ENCODE results near the gene ZBTB20. TPM values are rescaled to one million over a fixed set of nuclear protein-coding genes. Genes with fewer than 3 reads are reported as not detected.
A peak's percentile ranks its signal among the peaks of the same experiment; 100 is the strongest.

Gene ZBTB20
- total and polyA plus RNA-seq, 8 donors, result 0.15 to 149 (median 38.5) TPM

DNA sequence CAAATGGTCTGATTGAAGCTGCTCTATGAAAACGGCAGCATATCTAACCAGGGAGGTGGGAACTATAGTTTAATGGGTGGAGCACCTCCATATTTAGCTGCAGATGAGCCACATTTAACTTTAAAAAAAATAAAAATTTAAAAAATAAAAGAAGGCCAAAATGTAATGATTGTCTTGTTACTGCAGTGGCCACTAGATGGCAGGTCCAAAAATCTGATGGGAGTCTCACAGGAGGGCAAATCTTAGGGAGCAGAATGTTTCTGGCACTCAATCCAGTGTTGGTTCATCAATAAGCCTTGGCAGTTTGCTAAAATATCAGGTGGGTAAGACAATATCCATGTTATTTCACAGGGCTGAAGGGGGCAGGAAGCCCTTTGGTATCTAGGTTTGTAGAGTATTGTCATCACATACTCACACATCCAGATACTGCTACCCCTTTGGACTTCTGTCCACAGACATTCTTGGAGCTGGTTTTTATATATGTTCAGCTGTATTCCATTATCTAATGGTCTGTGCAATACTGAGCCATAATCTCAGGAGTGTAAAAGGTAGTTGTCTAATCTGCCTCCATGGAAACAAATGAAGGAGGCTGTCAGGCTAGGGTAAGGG is 619.9 kb downstream of the ZBTB20 start:
- Histone ChIP-seq H3K4me1 (no peaks in the 10 kb centered on the region), H3K27ac (no peak overlapping the region), H3K27me3 (no peaks in the 10 kb centered on the region), H3K36me3 (peaks cover 0 to 7% (median 2%) of the 10 kb centered on the region in 4 donors), H3K9me3 (no peaks in the 10 kb centered on the region), H3K4me3 (no peak overlapping the region)
- no peak for TF ChIP-seq POLR2A (IDR thresholded peaks at IDR 0.05)
- TF ChIP-seq, protein P1, sequence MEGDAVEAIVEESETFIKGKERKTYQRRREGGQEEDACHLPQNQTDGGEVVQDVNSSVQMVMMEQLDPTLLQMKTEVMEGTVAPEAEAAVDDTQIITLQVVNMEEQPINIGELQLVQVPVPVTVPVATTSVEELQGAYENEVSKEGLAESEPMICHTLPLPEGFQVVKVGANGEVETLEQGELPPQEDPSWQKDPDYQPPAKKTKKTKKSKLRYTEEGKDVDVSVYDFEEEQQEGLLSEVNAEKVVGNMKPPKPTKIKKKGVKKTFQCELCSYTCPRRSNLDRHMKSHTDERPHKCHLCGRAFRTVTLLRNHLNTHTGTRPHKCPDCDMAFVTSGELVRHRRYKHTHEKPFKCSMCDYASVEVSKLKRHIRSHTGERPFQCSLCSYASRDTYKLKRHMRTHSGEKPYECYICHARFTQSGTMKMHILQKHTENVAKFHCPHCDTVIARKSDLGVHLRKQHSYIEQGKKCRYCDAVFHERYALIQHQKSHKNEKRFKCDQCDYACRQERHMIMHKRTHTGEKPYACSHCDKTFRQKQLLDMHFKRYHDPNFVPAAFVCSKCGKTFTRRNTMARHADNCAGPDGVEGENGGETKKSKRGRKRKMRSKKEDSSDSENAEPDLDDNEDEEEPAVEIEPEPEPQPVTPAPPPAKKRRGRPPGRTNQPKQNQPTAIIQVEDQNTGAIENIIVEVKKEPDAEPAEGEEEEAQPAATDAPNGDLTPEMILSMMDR (IDR thresholded peaks at IDR 0.05), result peak in 4 of 7 experiments; percentile 6 to 37 (median 28)
- peak in 1 of 2 donors; percentile 10 for DNase-seq
- WGBS, 5 donors, result 54 to 80% (median 67%) methylated on average over 1 of the region's 1 CpG
- intact Hi-C loops (cut with DNase I; ENCODE audit: low total_unique reads), result no loop called here

DNA sequence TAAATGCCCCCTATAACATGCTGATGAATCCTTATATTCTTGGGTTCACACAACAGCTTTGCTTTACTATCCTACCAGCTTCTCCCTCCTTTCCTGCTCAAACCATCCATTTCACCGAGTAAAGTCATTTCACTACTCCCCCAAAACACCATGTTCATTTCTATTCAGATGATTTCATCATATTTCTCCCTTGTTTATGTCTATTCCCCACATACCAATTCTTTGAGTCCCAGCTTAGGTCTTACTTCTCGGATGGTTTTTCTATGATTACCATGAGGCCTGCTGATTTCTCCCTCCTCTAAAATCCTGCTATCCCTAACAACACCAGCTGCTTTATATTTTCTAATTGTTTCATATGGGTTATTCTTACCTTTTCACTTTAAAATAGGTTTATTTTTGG is 621.8 kb downstream of the ZBTB20 start:
- Histone ChIP-seq H3K27ac (no peak overlapping the region), H3K4me3 (no peak overlapping the region), H3K9me3 (no peaks in the 10 kb centered on the region), H3K27me3 (no peaks in the 10 kb centered on the region), H3K36me3 (no peaks in the 10 kb centered on the region), H3K4me1 (no peaks in the 10 kb centered on the region)
- DNase-seq, result no peak
- no peak for TF ChIP-seq POLR2A (IDR thresholded peaks at IDR 0.05)
- no peak for TF ChIP-seq EP300 (IDR thresholded peaks at IDR 0.05)
- no peak for TF ChIP-seq POLR2AphosphoS5 (IDR thresholded peaks at IDR 0.05)
- TF ChIP-seq, protein P1 (IDR thresholded peaks at IDR 0.05), result no peak
- 93 to 97% (median 95%) methylated on average over 2 of the region's 2 CpGs for WGBS, 5 donors
- intact Hi-C loops (cut with DNase I; ENCODE audit: low total_unique reads), result no loop called here

DNA sequence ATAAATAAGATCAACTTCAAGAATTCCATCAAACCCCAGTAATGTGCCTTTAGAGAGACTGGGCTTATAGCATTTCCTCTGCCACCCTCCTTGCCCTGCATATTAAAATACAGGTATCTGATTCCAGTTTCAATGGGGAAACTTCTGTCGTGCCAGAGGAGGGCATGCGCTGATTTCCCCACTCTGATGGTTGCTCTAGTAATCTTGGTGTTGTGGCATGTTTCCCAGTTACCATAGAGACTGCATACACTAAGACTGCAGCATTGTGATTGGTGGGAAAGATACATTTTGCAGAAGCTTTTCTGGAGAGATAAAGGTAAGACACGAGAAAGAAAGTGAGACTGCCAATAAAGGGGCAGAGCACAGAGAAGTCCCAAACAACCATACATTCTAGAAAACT is 627.7 kb downstream of the ZBTB20 start:
- peaks cover 0 to 16% (median 6%) of the 10 kb centered on the region in 4 donors for H3K4me1 ChIP-seq
- H3K27me3 ChIP-seq, result no peaks in the 10 kb centered on the region
- WGBS, 5 donors, result 15 to 23% (median 16%) methylated on average over 3 of the region's 3 CpGs
- no peak for TF ChIP-seq POLR2A (IDR thresholded peaks at IDR 0.05)
- TF ChIP-seq EP300 (IDR thresholded peaks at IDR 0.05), result no peak
- TF ChIP-seq, protein P1 (IDR thresholded peaks at IDR 0.05), result no peak
- no peak for TF ChIP-seq POLR2AphosphoS5 (IDR thresholded peaks at IDR 0.05)
- H3K36me3 ChIP-seq, result no peaks in the 10 kb centered on the region
- no peak overlapping the region for H3K4me3 ChIP-seq
- peak in 1 of 2 donors; percentile 88 for DNase-seq
- H3K9me3 ChIP-seq, result no peaks in the 10 kb centered on the region
- intact Hi-C loops (cut with DNase I; ENCODE audit: low total_unique reads), result no loop called here
- no peak overlapping the region for H3K27ac ChIP-seq

DNA sequence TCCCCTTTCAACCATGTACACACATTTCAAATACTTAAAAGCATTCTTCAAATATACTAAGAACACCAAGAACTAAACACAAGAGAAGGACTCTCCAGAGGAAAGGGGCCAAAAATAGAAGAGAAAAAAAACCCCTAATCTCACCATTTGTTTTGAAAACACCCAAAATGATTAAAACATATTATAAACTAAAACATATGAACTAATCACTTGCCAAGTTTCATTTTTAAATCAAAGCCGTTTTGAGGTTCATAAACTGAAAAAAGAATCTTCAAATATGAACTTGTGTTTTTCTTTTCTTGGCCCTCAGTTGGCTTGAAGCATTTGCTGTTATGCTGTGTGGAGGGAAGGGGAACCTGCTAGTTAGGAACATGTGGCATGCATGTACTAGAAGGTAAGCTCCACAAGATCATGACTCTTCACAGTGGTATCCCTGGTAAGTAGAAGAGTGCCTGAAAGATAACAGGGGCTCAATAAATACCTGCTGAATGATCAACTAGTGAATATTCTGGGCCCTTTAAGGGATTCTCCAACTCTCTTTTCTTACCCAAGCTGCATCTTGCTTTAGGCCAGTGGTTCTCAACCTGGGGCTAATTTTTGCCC is 628.8 kb downstream of the ZBTB20 start:
- no peaks in the 10 kb centered on the region for H3K27me3 ChIP-seq
- H3K36me3 ChIP-seq, result no peaks in the 10 kb centered on the region
- WGBS, 5 donors, result 40 to 76% (median 63%) methylated on average over 1 of the region's 1 CpG
- DNase-seq, result no peak
- peaks cover 0 to 16% (median 6%) of the 10 kb centered on the region in 4 donors for H3K4me1 ChIP-seq
- no peaks in the 10 kb centered on the region for H3K9me3 ChIP-seq
- TF ChIP-seq, protein P1 (IDR thresholded peaks at IDR 0.05), result no peak
- TF ChIP-seq POLR2A (IDR thresholded peaks at IDR 0.05) (no peak), POLR2AphosphoS5 (IDR thresholded peaks at IDR 0.05) (no peak), EP300 (IDR thresholded peaks at IDR 0.05) (no peak)
- H3K27ac ChIP-seq, result no peak overlapping the region
- intact Hi-C loops (cut with DNase I; ENCODE audit: low total_unique reads), result no loop called here
- H3K4me3 ChIP-seq, result no peak overlapping the region

Data from stomach (tissue), 9 donors.